GM10847 (cell line): ENCODE results near the gene FDXR.

Source experiments
- POLR2A ChIP-seq: IDR thresholded peaks from 2 replicates; pipeline ENCODE4 v1.6.1; 2011; ENCODE audit not compliant: insufficient read length; ENCODE audit errors: extremely low read depth

The FDXR gene

DNA sequence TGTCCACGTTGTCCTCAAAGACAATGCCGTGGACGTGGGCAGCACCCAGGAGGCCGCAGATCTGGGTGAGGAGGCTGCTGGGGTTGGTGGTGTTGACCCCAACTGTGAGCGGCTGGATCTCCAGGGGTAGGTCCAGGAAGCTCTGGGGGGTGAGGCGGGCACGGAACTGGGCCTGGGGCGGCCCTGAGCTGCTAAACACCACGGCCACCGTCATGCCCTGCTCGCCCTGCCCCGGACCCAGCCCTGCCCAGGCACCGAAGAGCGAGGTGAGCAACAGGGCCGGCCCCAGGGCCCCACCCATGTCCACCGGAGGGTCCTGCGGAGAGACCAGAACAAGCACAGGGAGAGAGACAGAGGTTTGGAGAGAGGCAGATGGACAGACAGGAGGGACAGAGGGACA, 18.0 kb downstream of the FDXR start:
- TF ChIP-seq POLR2A: no peak

DNA sequence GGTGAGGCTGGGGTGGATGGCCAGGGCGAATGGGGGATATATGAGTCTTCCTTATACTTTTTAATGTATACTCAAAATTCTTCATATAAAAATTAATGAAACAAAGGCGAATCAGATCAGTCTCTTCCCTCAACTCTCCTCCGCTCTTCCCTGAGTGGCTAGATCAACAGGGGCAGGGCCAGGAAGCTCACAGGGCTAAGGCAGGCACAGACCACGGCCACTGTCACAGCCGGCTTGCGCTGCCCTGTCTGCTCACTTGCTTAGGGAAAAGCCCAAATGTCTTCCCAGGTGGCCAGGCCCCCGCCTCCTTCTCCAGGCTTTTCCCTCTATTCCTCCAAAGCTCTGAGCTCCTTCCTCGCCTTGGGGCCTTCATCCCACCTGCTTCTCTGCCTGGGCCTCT, 19.1 kb downstream of the FDXR start:
- TF ChIP-seq POLR2A: no peak

DNA sequence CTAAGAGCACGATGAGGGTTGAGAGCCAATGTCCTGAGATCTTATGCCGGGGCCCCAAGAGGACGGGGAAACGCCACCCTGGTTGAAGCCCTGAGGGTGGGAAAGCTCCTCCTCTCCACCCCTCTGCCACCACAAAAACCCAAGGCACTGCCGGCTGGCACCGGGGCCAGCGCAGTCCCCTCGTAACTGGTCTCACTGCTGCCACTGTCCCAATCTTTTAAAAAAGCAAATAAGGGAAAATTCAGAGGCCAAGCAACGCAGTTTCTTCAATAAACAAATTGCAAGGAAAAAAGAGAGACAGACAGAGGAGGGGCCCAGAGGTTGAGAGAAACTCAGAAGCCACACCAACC, 19.8 kb downstream of the FDXR start:
- no peak for TF ChIP-seq POLR2A

DNA sequence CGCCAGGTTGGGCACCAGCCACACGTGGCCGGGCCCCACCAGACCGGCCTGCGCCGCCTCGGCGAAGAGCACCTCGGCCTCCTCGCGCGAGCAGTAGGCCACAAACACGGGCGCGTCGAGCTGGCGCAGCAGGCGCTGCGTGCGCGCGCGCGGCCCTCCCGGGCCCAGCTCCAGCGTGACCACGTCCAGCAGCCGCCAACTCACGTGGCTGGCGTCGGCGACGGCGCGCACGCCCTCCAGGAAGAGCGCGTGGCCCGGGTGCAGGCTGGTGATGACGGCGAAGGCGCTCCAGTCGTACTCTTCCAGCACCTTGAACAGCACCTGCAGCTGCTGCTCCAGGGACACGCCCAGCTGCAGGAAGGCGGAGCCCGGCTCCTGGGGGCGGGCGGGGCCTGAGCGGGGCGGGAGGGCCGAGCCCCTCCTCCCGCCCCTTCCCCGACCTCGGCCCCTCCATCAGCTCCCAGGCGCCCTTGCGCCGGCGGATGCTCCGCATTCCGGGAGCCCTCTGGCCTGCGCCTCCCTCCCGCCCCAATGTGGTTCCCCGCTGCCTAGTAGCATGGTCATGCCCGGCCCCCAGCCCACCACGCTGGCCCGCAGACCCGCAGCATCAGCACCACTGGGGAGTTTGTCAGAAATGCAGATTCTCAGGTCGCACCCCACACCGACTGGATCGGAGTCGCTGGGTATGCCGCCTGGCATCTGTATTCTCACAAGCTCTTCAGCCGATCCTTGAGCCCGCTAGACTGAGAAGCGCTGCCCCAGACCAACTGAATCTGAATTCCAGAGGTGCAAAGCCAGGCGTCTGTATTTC, 20.4 kb downstream of the FDXR start:
- TF ChIP-seq POLR2A: no peak

DNA sequence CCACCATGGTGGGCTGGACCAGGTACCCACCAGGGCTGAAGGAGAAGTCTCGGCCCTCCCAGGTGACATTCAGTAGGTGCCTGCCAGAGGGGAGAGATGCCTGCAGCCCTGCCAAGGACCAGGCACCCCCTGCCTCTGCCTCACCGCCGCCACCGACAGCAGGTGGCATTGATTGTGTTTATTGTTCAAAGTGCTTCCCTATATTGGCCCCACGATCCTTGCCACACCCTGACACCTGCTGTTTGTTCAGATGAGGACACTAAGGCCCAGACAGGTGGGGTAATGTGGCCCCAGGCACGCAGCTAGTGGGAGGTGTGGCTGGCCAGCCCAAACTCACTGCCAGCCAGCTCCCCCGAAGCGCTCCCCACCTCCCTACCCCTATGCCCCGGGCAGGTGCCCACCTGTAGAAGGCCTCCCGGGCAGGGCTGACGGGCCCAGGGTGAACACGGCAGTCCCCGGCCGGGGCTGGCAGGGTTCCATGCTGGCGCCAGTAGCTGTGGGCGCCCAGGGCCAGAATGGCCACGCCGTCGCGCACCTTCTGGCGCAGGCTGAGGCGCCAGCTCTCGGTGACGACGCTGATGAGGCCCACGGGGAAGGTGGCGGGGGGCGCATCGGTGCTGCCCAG, 21.1 kb downstream of the FDXR start:
- no peak for TF ChIP-seq POLR2A

DNA sequence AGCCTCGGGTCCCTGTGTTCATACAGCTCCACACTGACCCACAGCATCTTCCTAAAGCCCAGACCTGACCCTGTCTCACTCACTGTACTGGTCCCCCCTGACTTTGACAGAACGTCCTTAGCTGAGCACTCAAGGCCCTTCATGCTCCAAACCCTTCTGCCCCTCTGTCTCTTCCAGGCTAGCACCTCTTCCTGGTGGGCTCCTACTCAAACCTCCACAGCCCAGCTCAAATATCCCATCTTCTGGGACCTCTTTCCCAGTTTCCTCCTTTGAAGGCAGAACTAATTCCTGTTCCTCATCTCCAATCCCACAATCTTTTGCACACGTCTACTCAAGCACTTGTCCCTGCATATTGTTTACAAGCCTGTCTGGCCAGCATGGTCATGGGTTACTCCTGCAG, 21.9 kb downstream of the FDXR start:
- no peak for TF ChIP-seq POLR2A

DNA sequence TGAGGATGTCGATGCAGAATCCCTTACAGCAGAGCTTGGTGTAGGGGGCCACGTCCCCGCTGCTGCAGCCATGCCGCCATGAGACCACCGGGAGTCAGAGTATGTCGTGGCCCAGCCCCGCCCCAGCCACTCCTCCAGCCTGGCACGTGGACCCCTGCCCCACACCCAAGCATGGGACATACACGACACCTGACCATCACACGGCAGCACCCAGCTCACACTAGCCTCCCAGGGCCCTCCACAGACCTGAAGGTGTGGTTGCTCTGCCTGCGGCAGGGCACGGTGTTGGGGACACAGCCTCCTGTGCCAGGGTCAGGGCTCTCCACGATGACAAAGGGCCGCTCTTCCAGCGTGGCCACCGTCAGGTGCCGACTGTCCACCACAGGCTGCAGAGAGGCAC, 22.5 kb downstream of the FDXR start:
- TF ChIP-seq POLR2A: no peak

DNA sequence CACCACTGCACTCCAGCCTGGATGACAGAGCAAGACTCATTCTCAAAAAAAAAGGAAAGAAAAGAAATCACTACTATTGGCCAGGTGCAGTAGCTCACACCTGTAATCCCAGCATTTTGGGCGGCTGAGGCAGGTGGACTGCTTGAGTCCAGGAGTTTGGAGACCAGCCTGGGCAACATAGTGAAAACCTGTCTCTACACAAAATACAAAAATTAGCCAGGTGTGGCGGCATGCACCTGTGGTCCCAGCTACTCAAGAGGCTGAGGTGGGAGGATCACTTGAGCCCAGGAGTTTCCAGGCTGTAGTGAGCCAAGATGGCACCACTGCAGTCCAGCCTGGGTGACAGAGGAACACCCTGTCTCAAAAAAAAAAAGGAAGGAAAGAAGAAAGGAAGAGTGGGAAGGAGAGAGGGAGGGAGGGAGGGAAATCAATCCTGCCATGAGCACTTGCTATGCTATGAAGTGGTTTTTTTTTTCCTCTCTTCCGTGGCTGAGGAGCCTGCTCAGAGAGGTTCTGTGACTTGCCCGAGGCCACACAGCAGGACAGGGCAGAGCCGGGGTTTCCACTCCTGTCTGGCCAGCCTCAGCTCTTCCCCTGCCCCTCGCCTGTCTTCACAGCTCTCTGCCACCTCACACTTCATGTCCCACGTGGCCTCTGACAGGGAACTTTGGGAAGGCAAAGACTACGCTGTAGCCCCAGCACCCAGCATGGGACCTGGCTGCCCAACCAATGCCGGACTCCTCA, 24.0 kb downstream of the FDXR start:
- no peak for TF ChIP-seq POLR2A

DNA sequence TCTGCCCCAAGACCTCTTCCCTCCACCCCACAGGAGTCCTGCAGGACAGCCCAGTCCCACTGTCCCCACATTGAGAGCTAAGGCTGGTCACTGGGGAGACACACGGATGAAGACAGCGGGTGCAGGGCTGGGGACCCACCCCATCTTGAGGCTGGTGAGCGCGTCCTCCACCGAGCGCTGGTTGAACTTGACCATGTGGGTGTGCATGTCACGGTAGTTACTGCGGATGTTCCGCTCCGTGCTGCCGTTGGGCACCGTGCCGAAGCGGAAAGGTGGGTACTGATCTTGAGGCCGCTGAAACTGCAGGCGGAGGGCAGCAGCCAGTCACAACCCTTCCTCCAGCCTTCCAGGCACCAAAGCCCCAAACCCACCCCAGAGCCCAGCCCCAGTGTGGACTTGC, 26.2 kb downstream of the FDXR start:
- no peak for TF ChIP-seq POLR2A

DNA sequence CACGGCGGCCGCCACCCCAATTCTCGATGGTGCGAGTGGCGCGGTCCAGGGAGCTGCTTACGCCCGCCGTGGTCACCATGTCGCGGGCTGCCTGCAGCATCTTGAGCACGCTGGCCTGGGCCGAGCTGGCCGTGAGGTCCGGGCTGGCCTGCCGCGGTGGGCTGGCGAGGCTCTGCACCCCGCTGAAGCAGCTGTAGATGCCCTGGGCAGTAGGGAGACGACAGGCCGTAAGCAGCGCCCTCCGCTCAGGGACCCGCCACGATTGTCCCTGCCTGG, 29.5 kb downstream of the FDXR start:
- TF ChIP-seq POLR2A: no peak

DNA sequence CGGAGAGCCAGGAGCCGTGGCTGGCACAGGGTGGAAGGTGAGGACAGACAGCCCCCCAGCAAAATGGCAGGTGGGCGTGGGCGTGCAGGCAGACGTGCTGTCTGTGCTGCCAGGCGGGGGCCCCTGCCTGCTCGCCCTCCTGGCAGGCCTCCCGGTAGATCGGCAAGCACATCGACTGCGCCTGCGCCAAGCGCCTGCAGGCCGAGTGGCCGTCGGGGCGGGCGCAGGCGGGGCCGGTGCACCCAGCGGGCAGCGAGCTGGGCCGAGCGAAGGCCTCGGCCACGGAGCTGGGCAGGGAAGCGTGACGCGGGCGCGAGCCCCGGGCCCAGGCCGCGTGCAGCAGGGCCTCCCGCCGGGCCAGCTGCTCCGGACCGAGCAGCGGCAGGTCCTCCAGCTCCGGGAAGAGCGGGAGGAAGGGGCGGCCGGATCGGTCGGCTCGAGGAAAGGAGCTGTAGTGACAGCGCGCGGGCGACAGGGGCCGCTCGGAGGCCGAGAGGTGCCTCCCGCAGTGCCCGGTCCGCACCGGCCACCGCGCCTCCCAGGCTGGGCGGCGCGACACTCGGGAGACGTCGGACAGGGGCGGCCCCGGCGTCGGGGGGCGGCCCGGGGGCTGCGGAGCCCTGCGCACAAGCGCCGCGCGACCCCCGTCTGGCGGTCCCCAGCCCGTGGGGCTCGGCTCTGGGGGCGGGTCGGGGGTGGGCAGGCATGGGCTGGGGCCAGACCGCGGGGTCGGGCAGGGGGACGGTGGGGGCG, 30.0 kb downstream of the FDXR start:
- no peak for TF ChIP-seq POLR2A

DNA sequence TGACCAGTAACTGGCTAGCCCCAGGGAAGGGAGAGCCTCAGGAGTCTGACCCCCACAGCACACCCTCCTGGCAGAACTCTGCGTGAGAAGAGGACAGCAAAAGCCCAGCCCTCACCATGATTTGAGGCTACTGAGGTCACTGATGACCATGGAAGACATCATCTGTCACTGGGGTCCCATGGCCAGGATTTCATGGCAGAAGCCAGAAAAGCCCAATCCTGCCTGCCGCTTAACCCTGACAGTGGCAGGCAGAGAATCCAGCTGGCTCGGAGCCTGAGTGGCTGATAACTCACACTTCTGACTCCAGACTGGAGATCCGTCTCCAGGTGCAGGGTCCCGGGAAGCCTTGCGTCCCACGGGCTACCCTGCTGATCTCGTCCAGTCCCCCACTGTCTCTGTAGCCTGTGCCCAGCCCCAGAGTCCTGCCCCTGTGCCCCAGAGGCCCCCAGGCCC, 30.6 kb downstream of the FDXR start:
- no peak for TF ChIP-seq POLR2A

DNA sequence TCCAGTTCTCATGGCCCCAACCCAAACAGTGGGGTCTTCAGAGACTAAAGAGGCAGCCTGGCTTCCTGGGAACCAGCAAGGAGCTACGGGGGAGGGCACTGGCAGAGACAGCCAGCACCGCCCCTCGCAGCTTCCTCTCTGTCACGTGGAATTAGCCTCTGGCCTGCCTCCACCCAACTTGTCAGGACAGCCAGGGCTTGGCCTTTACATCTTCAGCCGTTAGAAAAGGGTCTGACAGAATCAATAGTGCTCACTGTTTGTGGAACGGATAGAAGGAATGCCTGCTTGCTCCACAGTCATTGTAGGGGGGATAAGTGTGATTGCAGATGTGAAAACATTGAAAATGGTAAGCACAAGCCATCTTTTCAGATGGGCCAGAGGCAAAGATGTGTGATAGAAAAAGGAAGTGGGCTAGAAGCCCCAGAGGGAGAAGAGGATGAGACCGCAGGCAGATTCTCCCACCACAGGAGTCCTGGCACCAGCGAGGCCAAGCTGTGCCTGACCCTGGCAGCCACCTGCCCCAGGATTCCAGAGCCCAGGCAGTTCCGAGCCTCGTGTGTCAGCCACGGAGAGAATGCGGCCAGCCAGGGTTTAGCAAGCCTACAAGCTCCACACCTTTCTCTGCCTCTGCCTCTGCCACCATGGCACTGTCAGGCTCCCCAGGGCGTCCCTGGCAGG, 31.7 kb downstream of the FDXR start:
- no peak for TF ChIP-seq POLR2A

DNA sequence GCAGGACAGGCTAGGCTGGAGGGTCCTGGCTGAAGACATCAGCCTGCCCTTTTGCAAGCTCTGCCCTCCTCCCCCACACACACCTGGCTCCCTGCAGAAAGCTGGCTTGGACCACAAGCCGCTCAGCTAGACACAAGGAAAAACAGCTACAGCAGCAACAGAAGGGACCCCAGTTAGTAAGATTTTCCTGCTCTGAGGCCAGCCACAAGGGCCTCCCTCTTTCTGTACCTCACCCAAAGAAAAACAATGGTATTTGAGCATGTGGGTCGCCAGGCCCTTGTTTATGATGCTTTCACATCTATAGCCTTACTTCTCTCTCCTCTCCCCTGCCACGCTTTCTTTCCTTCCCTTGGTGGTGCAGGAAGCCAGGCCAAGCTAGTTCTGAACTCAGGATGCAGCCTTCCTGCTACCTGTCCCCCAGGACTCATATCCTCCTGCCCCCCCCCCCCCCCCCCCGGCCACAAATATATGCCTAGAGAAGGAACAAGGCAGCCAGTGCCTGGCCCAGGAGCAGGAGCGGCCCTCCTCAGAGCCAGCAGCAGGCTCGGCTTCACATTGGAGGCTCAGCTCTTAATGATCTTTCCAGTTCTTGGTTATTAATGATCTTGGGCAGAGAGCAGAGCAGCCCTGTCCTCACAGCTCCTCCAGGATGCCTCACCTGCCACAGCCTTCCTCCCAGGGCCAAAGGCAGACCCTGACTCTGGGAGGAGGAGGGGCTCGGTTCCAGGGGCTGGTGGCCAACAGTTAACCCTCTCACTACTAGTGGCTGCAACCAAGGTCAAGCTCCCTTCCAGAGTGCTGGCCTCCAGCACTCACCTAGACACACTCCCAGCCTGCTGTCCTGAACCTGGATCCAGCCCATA, 32.6 kb downstream of the FDXR start:
- TF ChIP-seq POLR2A: no peak

DNA sequence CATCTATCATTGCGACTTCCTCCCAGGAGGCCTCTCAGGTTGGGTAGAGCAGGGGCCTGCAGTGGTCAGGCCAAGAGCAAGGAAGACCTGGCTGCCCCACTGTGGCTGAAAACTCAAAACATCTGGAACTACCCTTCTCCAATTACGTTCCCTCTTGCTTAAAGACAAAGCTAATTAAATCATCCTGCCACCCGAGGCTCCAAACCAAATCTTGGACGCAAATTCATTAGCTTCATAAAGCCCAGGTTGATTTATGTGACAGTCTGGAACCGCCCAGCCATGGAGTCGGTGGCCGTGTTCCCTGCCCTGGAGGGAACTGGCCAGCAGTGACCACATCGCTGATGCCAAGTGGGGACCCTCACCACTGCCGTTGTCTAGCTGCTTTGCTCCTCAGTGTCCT, 34.5 kb downstream of the FDXR start:
- TF ChIP-seq POLR2A: no peak
